Measurements from ENCODE around the gene AP3B1. TPM values are rescaled to one million over a fixed set of nuclear protein-coding genes. Genes with fewer than 3 reads are reported as not detected.

The AP3B1 gene
- total and polyA plus RNA-seq, 2 of the 8 experiments (the other 6 are each of a cell fraction or from before 2014, with no cell fraction given): 45.8 to 48.3 TPM

- no peak for FAIRE-seq
- peaks cover 0 to 5% of the 10 kb centered on the region in 2 experiments for H4K20me1 ChIP-seq (replicated peaks in 1 of 2; ENCODE audit: control insufficient read depth in 1 of 2, insufficient read depth in 2 of 2, low read length in 2 of 2)
- no peak for TF ChIP-seq E2F6 (IDR thresholded peaks at IDR 0.05)
- TF ChIP-seq TAF1 (IDR thresholded peaks at IDR 0.05; ENCODE audit: low read depth, low read length): no peak
- TF ChIP-seq SIRT6 (IDR thresholded peaks at IDR 0.05; ENCODE audit: low read length): no peak
- no peak for TF ChIP-seq MAX (IDR thresholded peaks at IDR 0.05)
- TF ChIP-seq EP300 (IDR thresholded peaks at IDR 0.05; ENCODE audit: borderline replicate concordance in 1 of 2, low read depth in 2 of 2, low read length in 2 of 2): no peak
- TF ChIP-seq, protein P1, sequence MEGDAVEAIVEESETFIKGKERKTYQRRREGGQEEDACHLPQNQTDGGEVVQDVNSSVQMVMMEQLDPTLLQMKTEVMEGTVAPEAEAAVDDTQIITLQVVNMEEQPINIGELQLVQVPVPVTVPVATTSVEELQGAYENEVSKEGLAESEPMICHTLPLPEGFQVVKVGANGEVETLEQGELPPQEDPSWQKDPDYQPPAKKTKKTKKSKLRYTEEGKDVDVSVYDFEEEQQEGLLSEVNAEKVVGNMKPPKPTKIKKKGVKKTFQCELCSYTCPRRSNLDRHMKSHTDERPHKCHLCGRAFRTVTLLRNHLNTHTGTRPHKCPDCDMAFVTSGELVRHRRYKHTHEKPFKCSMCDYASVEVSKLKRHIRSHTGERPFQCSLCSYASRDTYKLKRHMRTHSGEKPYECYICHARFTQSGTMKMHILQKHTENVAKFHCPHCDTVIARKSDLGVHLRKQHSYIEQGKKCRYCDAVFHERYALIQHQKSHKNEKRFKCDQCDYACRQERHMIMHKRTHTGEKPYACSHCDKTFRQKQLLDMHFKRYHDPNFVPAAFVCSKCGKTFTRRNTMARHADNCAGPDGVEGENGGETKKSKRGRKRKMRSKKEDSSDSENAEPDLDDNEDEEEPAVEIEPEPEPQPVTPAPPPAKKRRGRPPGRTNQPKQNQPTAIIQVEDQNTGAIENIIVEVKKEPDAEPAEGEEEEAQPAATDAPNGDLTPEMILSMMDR (IDR thresholded peaks at IDR 0.05; ENCODE audit: control extremely low read depth in 1 of 3, insufficient read depth in 1 of 3, low read depth in 1 of 3, low read length in 3 of 3): no peak
- no peak for TF ChIP-seq BRCA1 (IDR thresholded peaks at IDR 0.05; ENCODE audit: low read depth, low read length)
- no peak for TF ChIP-seq POLR2AphosphoS5 (IDR thresholded peaks at IDR 0.05; ENCODE audit: low read depth, low read length)
- no peak for TF ChIP-seq SRF (IDR thresholded peaks at IDR 0.05; ENCODE audit: low read depth, low read length)
- no peak for TF ChIP-seq POU5F1 (IDR thresholded peaks at IDR 0.05; ENCODE audit: low read depth, low read length)
- no peak for TF ChIP-seq BACH1 (IDR thresholded peaks at IDR 0.05; ENCODE audit: low read length)
Observed at GRCh38 chr5:77960305-77960704, 334.2 kb downstream of the AP3B1 start.

More at GRCh38 chr5:77960305-77960704, 334.2 kb downstream of the AP3B1 start:
- Histone ChIP-seq H2AK5ac (ENCODE audit: low read depth, low read length) (no peak overlapping the region), H2BK20ac (ENCODE audit: low read length) (no peak overlapping the region), H3K27ac (ENCODE audit: low read depth, low read length) (no peak overlapping the region), H2BK120ac (replicated peaks; ENCODE audit: low read depth, low read length) (no peak overlapping the region), H3K56ac (replicated peaks; ENCODE audit: insufficient read length, low read depth, low read length) (no peak overlapping the region), H3K36me3 (ENCODE audit: control insufficient read depth in 2 of 4, insufficient read depth in 4 of 4, low read length in 3 of 4) (no peaks in the 10 kb centered on the region), H3K27me3 (replicated peaks in 1 of 4; ENCODE audit: control insufficient read depth in 3 of 4, extremely low read depth in 1 of 4, insufficient read depth in 3 of 4, low read length in 3 of 4) (peaks cover 13 to 54% (median 42%) of the 10 kb centered on the region in 4 experiments), H3K18ac (ENCODE audit: extremely low read depth, low read length) (no peak overlapping the region), H3K4me2 (ENCODE audit: insufficient read depth in 1 of 2, low read depth in 2 of 2, low read length in 2 of 2) (peak overlapping the region; percentile 3 to 45; a peak in 2 of 4 replicates), H2BK5ac (ENCODE audit: low read depth, low read length) (no peak overlapping the region), H3K79me2 (ENCODE audit: control insufficient read depth in 1 of 2, insufficient read depth in 2 of 2, low read length in 2 of 2) (no peaks in the 10 kb centered on the region), H4K91ac (replicated peaks; ENCODE audit: insufficient read length, low read length) (peak overlapping the region; percentile 12), H4K5ac (ENCODE audit: insufficient read length, low read depth, low read length) (no peak overlapping the region), H2BK12ac (ENCODE audit: low read depth, low read length) (peak overlapping the region; percentile 12; the same call in 1 of the 2 replicates), H3K79me1 (ENCODE audit: low read depth, low read length) (no peaks in the 10 kb centered on the region), H3K23ac (ENCODE audit: insufficient read length) (no peak overlapping the region), H3K9ac (replicated peaks in 1 of 4; ENCODE audit: extremely low read depth in 1 of 4, low read depth in 3 of 4, low read length in 3 of 4) (no peak overlapping the region), H3K4me3 (ENCODE audit: extremely low read depth in 1 of 4, insufficient read depth in 2 of 4, low read depth in 3 of 4, low read length in 4 of 4) (peak overlapping the region in 1 of 4 experiments; percentile 25; a peak in 1 of 8 replicates), H3K14ac (ENCODE audit: insufficient read length) (no peak overlapping the region), H2AFZ (ENCODE audit: low read length) (no peak overlapping the region), H3K4ac (replicated peaks; ENCODE audit: insufficient read length, low read depth, low read length) (peak overlapping the region; percentile 4), H3K23me2 (ENCODE audit: low read depth, low read length) (peaks cover 3% of the 10 kb centered on the region; the same call in 1 of the 2 replicates), H4K8ac (ENCODE audit: extremely low read depth, insufficient read depth, low read length) (no peak overlapping the region), H3K9me3 (ENCODE audit: insufficient read depth in 2 of 2, low read depth in 1 of 2, low read length in 1 of 2) (no peaks in the 10 kb centered on the region), H3K4me1 (replicated peaks in 1 of 4; ENCODE audit: control insufficient read depth in 3 of 4, insufficient read depth in 4 of 4, low read length in 3 of 4) (peaks cover 6 to 18% (median 10%) of the 10 kb centered on the region in 4 experiments; a peak in 6 of 7 replicates), H2BK15ac (ENCODE audit: low read length) (no peak overlapping the region)
- no peak for DNase-seq (ENCODE audit: low read depth in 1 of 2, low spot score in 2 of 2)
- WGBS, 2 experiments (ENCODE audit: extremely low coverage in 1 of 2, insufficient coverage in 1 of 2, insufficient read length in 1 of 2, insufficient replicate concordance in 2 of 2, low coverage in 1 of 2, low lambda C conversion rate in 2 of 2, missing lambda C conversion rate in 1 of 2): 9% methylated on average over 1 of the region's 1 CpG; no CpG with 5 or more reads in 1 of the 2 experiments
- POLR2A ChIA-PET (ENCODE audit: partially characterized antibody): no interaction called here
- CTCF ChIA-PET (ENCODE audit: partially characterized antibody): interaction anchor here (1.1 kb wide), 1 partner anchor 133 kb away, joined by 3 read pairs; no protein-coding TSS in a partner anchor

All from H1 (cell line).